Endothelial cell of umbilical vein (primary cell): ENCODE data around the gene GLOD5.

Experiments
- CTCF ChIP-seq, 2 donors: IDR thresholded peaks; 1 replicate in 1 of 2; 2 replicates in 1 of 2; pipeline ENCODE4 v1.5.1; 2011; ENCODE audit warnings: low read length in 2 of 2, mild to moderate bottlenecking in 2 of 2, moderate library complexity in 2 of 2, control low read depth in 1 of 2, inconsistent platforms in 1 of 2, low read depth in 1 of 2; ENCODE audit not compliant: insufficient read depth in 1 of 2; ENCODE audit errors: extremely low read depth in 1 of 2
- EZH2 ChIP-seq: IDR thresholded peaks from 2 replicates; pipeline ENCODE4 v1.6.1; 2012; ENCODE audit warnings: borderline replicate concordance, low read depth, mild to moderate bottlenecking, moderate library complexity, low read length, inconsistent platforms; ENCODE audit not compliant: severe bottlenecking
- JUN ChIP-seq: IDR thresholded peaks from 2 replicates; pipeline ENCODE4 v1.6.1; 2011; ENCODE audit warnings: borderline replicate concordance, low read depth; ENCODE audit not compliant: insufficient read length, insufficient read depth
- MAX ChIP-seq: IDR thresholded peaks from 2 replicates; pipeline ENCODE4 v1.6.1; 2011; ENCODE audit not compliant: insufficient read depth, insufficient read length
- MYC ChIP-seq: IDR thresholded peaks from one replicate; pipeline ENCODE4 v1.6.1; 2011; ENCODE audit warnings: mild to moderate bottlenecking, low read depth, low read length
- POLR2A ChIP-seq: IDR thresholded peaks from 2 replicates; pipeline ENCODE4 v1.6.1; 2012; ENCODE audit warnings: low read depth, mild to moderate bottlenecking, control low read depth, low read length
- POLR2AphosphoS5 ChIP-seq: IDR thresholded peaks from 2 replicates; pipeline ENCODE4 v1.6.1; 2012; ENCODE audit warnings: low read depth, mild to moderate bottlenecking, control low read depth, low read length, moderate library complexity; ENCODE audit not compliant: insufficient read depth

- TF ChIP-seq CTCF (IDR thresholded peaks at IDR 0.05; ENCODE audit: extremely low read depth in 1 of 2, insufficient read depth in 1 of 2, low read depth in 1 of 2, low read length in 2 of 2), result no peak
- no peak for TF ChIP-seq MAX
- TF ChIP-seq EZH2, result no peak
- TF ChIP-seq POLR2AphosphoS5, result no peak
- TF ChIP-seq JUN, result no peak
- TF ChIP-seq POLR2A, result no peak
- TF ChIP-seq MYC, result no peak
Measured at GRCh38 chrX:48786825-48787504, 25.4 kb downstream of the GLOD5 start.
